Stimulated activated naive CD4-positive, alpha-beta T cell treated with Interleukin-2 at 50 U/mL for 16 hours (primary cell): ENCODE data around the gene SLC10A7.

Experiments
- DNase-seq: peaks from one replicate; lab custom pipeline; 2025; lab: John Stamatoyannopoulos, UW

SLC10A7 gene

GRCh38 chr4:146308951-146309350, 212.8 kb downstream of the SLC10A7 start:
- DNase-seq = no peak

- no peak for DNase-seq
Measured at GRCh38 chr4:146302822-146303221, 218.9 kb downstream of the SLC10A7 start.

GRCh38 chr4:146299607-146300006, 222.1 kb downstream of the SLC10A7 start:
- no peak for DNase-seq

- DNase-seq = no peak
Measured at GRCh38 chr4:146294776-146295175, 227.0 kb downstream of the SLC10A7 start.

GRCh38 chr4:146292508-146292907, 229.2 kb downstream of the SLC10A7 start:
- DNase-seq = no peak

GRCh38 chr4:146291313-146291712, 230.4 kb downstream of the SLC10A7 start:
- no peak for DNase-seq

- no peak for DNase-seq
Measured at GRCh38 chr4:146288193-146288592, 233.5 kb downstream of the SLC10A7 start.

- DNase-seq = no peak
Measured at GRCh38 chr4:146285037-146285436, 236.7 kb downstream of the SLC10A7 start.

- DNase-seq = no peak
Measured at GRCh38 chr4:146283758-146284651, 237.7 kb downstream of the SLC10A7 start.

GRCh38 chr4:146282657-146283056, 239.1 kb downstream of the SLC10A7 start:
- DNase-seq = no peak

- no peak for DNase-seq
Measured at GRCh38 chr4:146278986-146279385, 242.8 kb downstream of the SLC10A7 start.

- no peak for DNase-seq
Measured at GRCh38 chr4:146275370-146275769, 246.4 kb downstream of the SLC10A7 start.

GRCh38 chr4:146274774-146275173, 247.0 kb downstream of the SLC10A7 start:
- no peak for DNase-seq

- DNase-seq = no peak
Measured at GRCh38 chr4:146273204-146273901, 248.4 kb downstream of the SLC10A7 start.

GRCh38 chr4:146271466-146271865, 250.3 kb downstream of the SLC10A7 start:
- no peak for DNase-seq

GRCh38 chr4:146269228-146269653, 252.5 kb downstream of the SLC10A7 start:
- no peak for DNase-seq

GRCh38 chr4:146267826-146268225, 253.9 kb downstream of the SLC10A7 start:
- DNase-seq = no peak

- no peak for DNase-seq
Measured at GRCh38 chr4:146265950-146266490, 255.7 kb downstream of the SLC10A7 start.

- DNase-seq = no peak
Measured at GRCh38 chr4:146263793-146264192, 257.9 kb downstream of the SLC10A7 start.

- no peak for DNase-seq
Measured at GRCh38 chr4:146261041-146261440, 260.7 kb downstream of the SLC10A7 start.

GRCh38 chr4:146260521-146260920, 261.2 kb downstream of the SLC10A7 start:
- DNase-seq = no peak

GRCh38 chr4:146257511-146257910, 264.2 kb downstream of the SLC10A7 start:
- no peak for DNase-seq

GRCh38 chr4:146256328-146256727, 265.4 kb downstream of the SLC10A7 start:
- no peak for DNase-seq
